Prostate gland (tissue), 2 donors: ENCODE data around the gene PDXP. TPM values are rescaled to one million over a fixed set of nuclear protein-coding genes. Genes with fewer than 3 reads are reported as not detected.

Experiments
- DNase-seq: peaks from one replicate; pipeline ENCODE4 v3.0.0-alpha.2; 2019; ENCODE audit warnings: low spot score
- H3K27ac ChIP-seq, 2 donors: fragments of 200-600 bp; sonication (generic); 2 replicates each; pipeline ENCODE4 v1.5.1; 2017 to 2019
- H3K27me3 ChIP-seq: fragments of 200-600 bp; sonication (generic); replicated peaks from 2 replicates; pipeline ENCODE4 v1.5.1; 2019; ENCODE audit not compliant: insufficient read depth
- H3K36me3 ChIP-seq, 2 donors: fragments of 200-600 bp; sonication (generic); 1 replicate in 1 of 2; 2 replicates in 1 of 2; pipeline versions ENCODE4 v1.5.1 to v1.8.1; 2017 to 2019
- H3K4me1 ChIP-seq: fragments of 200-600 bp; sonication (generic); replicated peaks from 2 replicates; pipeline ENCODE4 v1.5.1; 2019
- H3K4me3 ChIP-seq, 2 donors: fragments of 200-600 bp; sonication (generic); 2 replicates each; pipeline ENCODE4 v1.5.1; 2017 to 2019
- H3K9me3 ChIP-seq: fragments of 200-600 bp; sonication (generic); 2 replicates; pipeline ENCODE4 v1.5.1; 2017
- POLR2A ChIP-seq: fragments of 450-650 bp; IDR thresholded peaks from one replicate; pipeline ENCODE4 v1.6.1; 2016; ENCODE audit warnings: antibody characterized with exemption, mild to moderate bottlenecking
- POLR2AphosphoS5 ChIP-seq: sonication (generic); formaldehyde crosslinking; IDR thresholded peaks from one replicate; pipeline ENCODE4 v1.6.1; 2017; ENCODE audit warnings: antibody characterized with exemption
- WGBS: methylation state at CpG from one replicate; pipeline ENCODE4 v1.1.5; 2018; 5-methylcytosine and 5-hydroxymethylcytosine counted together
- intact Hi-C: fragments of 100-400 bp; cut with DNase I; formaldehyde crosslinking; loops from one replicate; pipeline ENCODE4 v1.14.2; 2022
- total RNA-seq, 2 donors: library from RNA; depleted of rRNA; stranded (reverse); fragments of >200 nt; gene quantifications; one replicate each; pipeline ENCODE4 v1.1.0, GENCODE V29; 2016
- TF ChIP-seq, protein P1 (sequence below), 4 experiments: fragments of 200-600 bp in 2 of 4; fragments of 450-650 bp in 2 of 4; sonication (generic) in 2 of 4; IDR thresholded peaks; 1 replicate in 3 of 4; 2 replicates in 1 of 4; pipeline ENCODE4 v1.5.1; 2016 to 2019; ENCODE audit warnings: antibody characterized with exemption in 4 of 4, mild to moderate bottlenecking in 2 of 4, moderate library complexity in 2 of 4

Gene PDXP
- total RNA-seq, 2 donors from 2014 or later, result 12.9 to 87.8 TPM

DNA sequence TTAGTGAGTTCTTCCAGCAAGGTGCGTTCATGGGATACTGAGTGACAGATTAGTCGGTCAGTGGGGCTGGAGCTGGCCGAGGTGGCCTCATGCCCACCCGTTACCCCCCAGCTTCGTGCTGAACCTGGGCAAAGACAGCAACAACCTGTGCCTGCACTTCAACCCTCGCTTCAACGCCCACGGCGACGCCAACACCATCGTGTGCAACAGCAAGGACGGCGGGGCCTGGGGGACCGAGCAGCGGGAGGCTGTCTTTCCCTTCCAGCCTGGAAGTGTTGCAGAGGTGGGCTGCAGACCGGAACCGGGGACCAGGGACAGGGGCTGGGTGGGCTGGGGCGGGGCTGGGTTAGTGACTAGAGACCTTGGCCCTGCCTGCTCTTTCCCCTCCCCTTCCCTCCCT, 19.8 kb downstream of the PDXP start:
- Histone ChIP-seq H3K27me3 (no peaks in the 10 kb centered on the region), H3K4me3 (no peak overlapping the region), H3K4me1 (peaks cover 16% of the 10 kb centered on the region), H3K9me3 (no peaks in the 10 kb centered on the region), H3K36me3 (no peaks in the 10 kb centered on the region), H3K27ac (no peak overlapping the region)
- WGBS, result 68% methylated on average over 18 of the region's 18 CpGs
- DNase-seq, result no peak
- intact Hi-C loops, result loop anchor here (5.0 kb wide), 1 partner anchor 36 kb away; no protein-coding TSS in a partner anchor
- TF ChIP-seq, protein P1, sequence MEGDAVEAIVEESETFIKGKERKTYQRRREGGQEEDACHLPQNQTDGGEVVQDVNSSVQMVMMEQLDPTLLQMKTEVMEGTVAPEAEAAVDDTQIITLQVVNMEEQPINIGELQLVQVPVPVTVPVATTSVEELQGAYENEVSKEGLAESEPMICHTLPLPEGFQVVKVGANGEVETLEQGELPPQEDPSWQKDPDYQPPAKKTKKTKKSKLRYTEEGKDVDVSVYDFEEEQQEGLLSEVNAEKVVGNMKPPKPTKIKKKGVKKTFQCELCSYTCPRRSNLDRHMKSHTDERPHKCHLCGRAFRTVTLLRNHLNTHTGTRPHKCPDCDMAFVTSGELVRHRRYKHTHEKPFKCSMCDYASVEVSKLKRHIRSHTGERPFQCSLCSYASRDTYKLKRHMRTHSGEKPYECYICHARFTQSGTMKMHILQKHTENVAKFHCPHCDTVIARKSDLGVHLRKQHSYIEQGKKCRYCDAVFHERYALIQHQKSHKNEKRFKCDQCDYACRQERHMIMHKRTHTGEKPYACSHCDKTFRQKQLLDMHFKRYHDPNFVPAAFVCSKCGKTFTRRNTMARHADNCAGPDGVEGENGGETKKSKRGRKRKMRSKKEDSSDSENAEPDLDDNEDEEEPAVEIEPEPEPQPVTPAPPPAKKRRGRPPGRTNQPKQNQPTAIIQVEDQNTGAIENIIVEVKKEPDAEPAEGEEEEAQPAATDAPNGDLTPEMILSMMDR (IDR thresholded peaks at IDR 0.05), result no peak
- TF ChIP-seq POLR2A, result no peak
- TF ChIP-seq POLR2AphosphoS5, result no peak

DNA sequence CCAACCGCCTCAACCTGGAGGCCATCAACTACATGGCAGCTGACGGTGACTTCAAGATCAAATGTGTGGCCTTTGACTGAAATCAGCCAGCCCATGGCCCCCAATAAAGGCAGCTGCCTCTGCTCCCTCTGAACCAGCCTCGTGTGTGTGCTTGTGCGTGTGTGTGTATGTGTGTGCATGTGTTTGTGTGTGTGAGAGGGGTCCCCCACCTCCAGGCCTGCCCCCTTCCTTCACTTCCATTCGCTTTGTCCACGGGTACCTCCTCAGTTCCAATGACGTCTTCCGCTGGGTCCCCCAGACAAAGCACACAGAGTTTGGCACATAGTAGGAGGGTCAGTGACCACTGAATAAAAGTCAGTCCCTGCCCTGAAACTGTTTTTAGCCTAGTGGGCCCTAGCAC, 21.1 kb downstream of the PDXP start:
- Histone ChIP-seq H3K27me3 (no peaks in the 10 kb centered on the region), H3K36me3 (no peaks in the 10 kb centered on the region), H3K9me3 (no peaks in the 10 kb centered on the region), H3K4me1 (peaks cover 9% of the 10 kb centered on the region), H3K27ac (no peak overlapping the region), H3K4me3 (no peak overlapping the region)
- 84% methylated on average over 8 of the region's 8 CpGs for WGBS
- no peak for DNase-seq
- intact Hi-C loops, result loop anchor here (2.0 to 5.0 kb wide), 2 partner anchors 37 to 57 kb away; no protein-coding TSS in a partner anchor
- TF ChIP-seq POLR2AphosphoS5 (no peak), POLR2A (no peak)
- TF ChIP-seq, protein P1 (IDR thresholded peaks at IDR 0.05), result no peak

DNA sequence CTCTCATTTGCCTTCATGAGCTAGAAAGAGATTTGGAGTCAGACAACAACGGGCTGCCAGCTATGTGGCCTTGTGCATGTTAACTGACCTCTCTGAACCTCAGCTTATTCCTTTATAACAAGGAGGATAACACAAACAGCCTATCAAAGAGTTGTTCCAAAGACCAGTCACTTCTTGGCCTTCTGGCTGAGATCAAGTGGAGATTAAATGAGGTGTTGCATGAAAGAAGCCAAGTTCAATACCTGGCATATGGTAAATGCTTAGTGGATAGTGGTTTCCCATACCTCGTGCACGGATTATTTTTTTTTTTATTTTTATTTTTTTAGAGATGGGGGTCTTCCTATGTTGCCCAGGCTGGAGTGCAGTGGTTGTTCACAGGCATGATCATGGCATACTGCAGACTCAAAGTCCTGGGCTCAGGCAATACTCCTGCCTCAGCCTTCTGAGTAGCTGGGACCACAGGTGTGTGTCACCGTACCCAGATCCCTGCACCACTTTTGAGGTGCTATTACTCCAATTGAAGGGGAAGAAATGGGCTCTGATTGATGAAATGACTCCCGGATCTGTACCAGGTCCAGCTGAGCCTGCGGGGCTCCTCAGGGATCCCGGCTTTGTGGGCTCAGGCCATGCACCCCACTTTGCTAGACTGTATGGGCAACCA, 21.8 kb downstream of the PDXP start:
- no peaks in the 10 kb centered on the region for H3K36me3 ChIP-seq
- intact Hi-C loops, result loop anchor here (2.0 kb wide), 1 partner anchor 58 kb away; no protein-coding TSS in a partner anchor
- H3K27ac ChIP-seq, result no peak overlapping the region
- H3K9me3 ChIP-seq, result no peaks in the 10 kb centered on the region
- TF ChIP-seq POLR2AphosphoS5, result no peak
- TF ChIP-seq, protein P1 (IDR thresholded peaks at IDR 0.05), result no peak
- no peak for TF ChIP-seq POLR2A
- no peak for DNase-seq
- H3K27me3 ChIP-seq, result no peaks in the 10 kb centered on the region
- H3K4me3 ChIP-seq, result no peak overlapping the region
- WGBS, result 65% methylated on average over 7 of the region's 7 CpGs
- H3K4me1 ChIP-seq, result peaks cover 8% of the 10 kb centered on the region

DNA sequence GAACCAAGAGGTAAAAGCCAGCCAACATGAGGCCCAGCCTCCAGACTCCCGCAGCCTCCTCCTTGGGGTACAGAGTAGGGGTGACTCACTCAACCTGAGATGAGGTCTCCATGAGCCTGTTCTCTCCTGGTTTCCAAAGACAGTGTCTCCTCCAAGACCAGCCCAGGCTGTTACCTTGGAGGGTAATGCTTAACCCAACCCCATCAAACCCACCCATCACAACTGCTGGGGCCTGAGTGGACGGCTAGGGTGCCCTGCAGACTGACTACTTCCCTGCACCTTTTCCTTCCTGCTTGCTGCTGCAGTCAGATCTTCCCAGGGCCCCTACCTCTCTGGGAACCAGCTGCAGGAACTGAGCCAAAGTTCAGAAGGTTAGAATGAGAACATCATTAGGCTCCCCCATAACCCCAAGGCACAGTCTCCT, 22.5 kb downstream of the PDXP start:
- no peak overlapping the region for H3K4me3 ChIP-seq
- DNase-seq, result no peak
- TF ChIP-seq POLR2A (no peak), POLR2AphosphoS5 (no peak)
- TF ChIP-seq, protein P1 (IDR thresholded peaks at IDR 0.05), result no peak
- H3K4me1 ChIP-seq, result peaks cover 7% of the 10 kb centered on the region
- H3K27ac ChIP-seq, result no peak overlapping the region
- H3K36me3 ChIP-seq, result no peaks in the 10 kb centered on the region
- 73% methylated on average over 2 of the region's 2 CpGs for WGBS
- intact Hi-C loops, result loop anchor here (2.0 kb wide), 1 partner anchor 58 kb away; no protein-coding TSS in a partner anchor
- no peaks in the 10 kb centered on the region for H3K9me3 ChIP-seq
- no peaks in the 10 kb centered on the region for H3K27me3 ChIP-seq

DNA sequence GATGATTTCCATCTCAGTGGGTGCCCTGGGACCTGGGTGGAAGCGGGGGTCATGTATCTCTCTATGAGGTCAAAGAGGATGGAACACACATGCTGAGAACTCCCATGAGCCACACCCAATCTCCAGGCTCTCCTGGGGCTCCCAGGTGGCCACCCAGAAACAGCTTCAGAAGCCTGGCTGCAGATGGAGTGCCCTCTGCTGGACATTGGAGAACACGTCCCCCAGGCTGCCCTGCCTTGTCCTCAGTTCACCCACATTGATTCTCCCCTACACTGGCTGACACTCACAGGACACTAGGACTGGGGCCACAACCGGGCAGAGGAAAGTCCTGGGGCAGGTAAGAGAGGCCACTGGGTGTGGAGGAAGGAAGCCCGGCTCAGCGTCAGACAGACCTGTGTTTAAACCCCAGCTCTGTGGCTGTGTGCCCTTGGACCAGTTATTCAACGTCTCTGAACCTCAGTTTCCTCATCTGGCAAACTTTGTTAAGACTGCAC, 23.1 kb downstream of the PDXP start:
- Histone ChIP-seq H3K36me3 (no peaks in the 10 kb centered on the region), H3K27ac (no peak overlapping the region), H3K4me1 (peaks cover 3% of the 10 kb centered on the region), H3K27me3 (no peaks in the 10 kb centered on the region), H3K9me3 (no peaks in the 10 kb centered on the region), H3K4me3 (no peak overlapping the region)
- DNase-seq, result peak; percentile 54
- peak; percentile 37 for TF ChIP-seq POLR2AphosphoS5
- TF ChIP-seq, protein P1 (IDR thresholded peaks at IDR 0.05), result peak; percentile 54 to 91 (median 82)
- TF ChIP-seq POLR2A, result no peak
- intact Hi-C loops, result loop anchor here (2.0 kb wide), 1 partner anchor 59 kb away; no protein-coding TSS in a partner anchor
- WGBS, result 26% methylated on average over 6 of the region's 6 CpGs
